Measurements from ENCODE around the gene RSRC2. TPM values are rescaled to one million over a fixed set of nuclear protein-coding genes. Genes with fewer than 3 reads are reported as not detected.

Gene RSRC2
- total RNA-seq, 1 donor = 258 TPM

- Histone ChIP-seq H3K4me3 (ENCODE audit: low read length) (no peak overlapping the region), H3K4me1 (ENCODE audit: insufficient read depth, low read length) (peaks cover 19% of the 10 kb centered on the region), H3K9me3 (ENCODE audit: low read depth, low read length) (no peaks in the 10 kb centered on the region), H3K27me3 (ENCODE audit: insufficient read depth, low read length) (no peaks in the 10 kb centered on the region)
Observed at GRCh38 chr12:122457627-122458026, 69.1 kb downstream of the RSRC2 start.

- Histone ChIP-seq H3K9me3 (ENCODE audit: low read depth, low read length) (no peaks in the 10 kb centered on the region), H3K27me3 (ENCODE audit: insufficient read depth, low read length) (no peaks in the 10 kb centered on the region), H3K4me3 (ENCODE audit: low read length) (no peak overlapping the region), H3K4me1 (ENCODE audit: insufficient read depth, low read length) (peaks cover 22% of the 10 kb centered on the region)
Observed at GRCh38 chr12:122454739-122455138, 72.0 kb downstream of the RSRC2 start.

GRCh38 chr12:122454250-122454721 is 72.5 kb downstream of the RSRC2 start:
- Histone ChIP-seq H3K27me3 (ENCODE audit: insufficient read depth, low read length) (no peaks in the 10 kb centered on the region), H3K4me1 (ENCODE audit: insufficient read depth, low read length) (peaks cover 22% of the 10 kb centered on the region), H3K4me3 (ENCODE audit: low read length) (no peak overlapping the region), H3K9me3 (ENCODE audit: low read depth, low read length) (no peaks in the 10 kb centered on the region)

Other genes with a start within 250 kb of the RSRC2 start
- gene CLIP1, start 104.3 kb downstream of the RSRC2 start, total RNA-seq = 65.8 TPM
- 52.9 TPM for gene ZCCHC8, start 26.0 kb downstream of the RSRC2 start, total RNA-seq
- 26.2 TPM for gene KNTC1, start 313 bp upstream of the RSRC2 start, total RNA-seq
- gene HCAR2, start 176.4 kb upstream of the RSRC2 start, total RNA-seq = 15.4 TPM
- 25.9 TPM for gene HCAR3, start 189.9 kb upstream of the RSRC2 start, total RNA-seq
- gene HCAR1, start 203.9 kb upstream of the RSRC2 start, total RNA-seq = not detected
- gene DENR, start 225.9 kb upstream of the RSRC2 start, total RNA-seq = 23.0 TPM
- 2.5 TPM for gene CCDC62, start 247.6 kb upstream of the RSRC2 start, total RNA-seq

Measured in mononuclear cell (primary cell).